DMS153 (cell line): ENCODE data around the gene UPK3A.

Experiments
- DNase-seq: peaks from one replicate; lab custom pipeline; 2025; lab: John Stamatoyannopoulos, UW

The UPK3A gene

GRCh38 chr22:45284705-45285262 lies at the start of gene UPK3A:
UPK3A (plus strand) TSS chr22:45284949; CDS start chr22:45285014, 65 bp downstream.
- DNase-seq, result peak; percentile 60

GRCh38 chr22:45235101-45235777 lies 49.5 kb upstream of the UPK3A start:
- peak; percentile 89 for DNase-seq

DNA sequence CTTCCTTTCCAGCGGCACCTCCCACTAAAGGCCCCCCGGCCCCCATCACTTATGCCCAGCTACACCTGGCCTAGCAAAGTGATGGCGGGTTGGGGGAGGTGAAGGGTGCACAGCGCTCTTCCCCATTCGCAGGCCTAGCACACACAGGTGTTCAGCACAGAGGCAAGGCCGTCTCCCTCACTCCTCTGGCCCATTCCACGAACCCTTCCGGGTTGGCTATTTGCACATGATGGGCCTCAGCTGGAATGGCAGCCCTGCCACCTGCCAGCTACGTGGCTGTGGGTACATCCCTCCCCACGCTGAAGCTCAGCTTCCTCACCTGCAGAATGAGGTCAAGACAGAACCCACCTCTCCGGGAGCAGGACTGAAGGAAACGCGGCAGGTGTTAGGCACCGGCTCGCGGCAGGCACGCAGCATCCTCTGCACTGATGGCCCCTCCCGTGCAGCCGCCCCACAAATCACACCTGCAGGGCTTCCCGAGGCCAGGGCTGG lies 48.9 kb upstream of the UPK3A start:
- peak; percentile 68 for DNase-seq

- DNase-seq, result no peak
Observed at GRCh38 chr22:45237065-45237990, 47.4 kb upstream of the UPK3A start.

DNA sequence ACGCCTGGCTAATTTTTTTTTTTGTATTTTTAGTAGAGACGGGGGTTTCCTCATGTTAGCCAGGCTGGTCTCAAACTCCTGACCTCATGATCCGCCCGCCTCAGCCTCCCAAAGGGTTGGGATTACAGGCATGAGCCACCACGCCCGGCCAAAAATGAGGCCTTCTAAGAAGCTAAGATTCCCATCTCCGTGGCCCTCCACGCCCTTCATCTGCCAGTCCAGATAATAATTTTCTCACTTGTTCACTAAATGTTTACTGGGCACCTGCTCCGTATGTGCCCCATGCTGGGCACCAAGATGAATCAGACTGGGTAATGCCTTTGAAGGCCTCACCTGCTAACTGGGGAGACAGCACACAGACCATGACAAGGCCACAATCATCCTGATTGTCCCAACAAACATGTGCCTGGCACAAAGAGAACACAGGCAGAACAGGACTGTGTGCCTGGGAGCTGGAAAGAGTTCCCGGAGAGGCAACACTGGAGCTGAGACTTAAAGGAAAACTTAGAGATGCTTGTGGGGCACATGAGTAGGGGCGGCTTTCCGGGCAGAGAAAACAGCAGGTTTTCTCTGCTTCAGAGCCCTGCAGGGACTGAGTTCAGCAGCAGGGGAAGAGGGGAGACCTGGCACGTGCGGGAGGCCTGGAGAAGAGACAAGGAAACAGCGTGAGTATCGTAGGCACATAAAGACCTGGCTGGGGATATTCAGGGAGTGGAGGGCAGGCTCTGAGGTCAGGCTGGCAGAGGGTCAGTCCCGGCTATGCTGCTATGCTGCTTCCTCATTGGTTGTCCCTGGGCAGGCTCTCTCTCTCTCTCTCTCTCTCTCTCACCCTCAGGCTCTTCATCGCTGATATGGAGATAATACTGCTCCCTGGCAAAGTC lies 46.4 kb upstream of the UPK3A start:
- DNase-seq, result no peak

DNA sequence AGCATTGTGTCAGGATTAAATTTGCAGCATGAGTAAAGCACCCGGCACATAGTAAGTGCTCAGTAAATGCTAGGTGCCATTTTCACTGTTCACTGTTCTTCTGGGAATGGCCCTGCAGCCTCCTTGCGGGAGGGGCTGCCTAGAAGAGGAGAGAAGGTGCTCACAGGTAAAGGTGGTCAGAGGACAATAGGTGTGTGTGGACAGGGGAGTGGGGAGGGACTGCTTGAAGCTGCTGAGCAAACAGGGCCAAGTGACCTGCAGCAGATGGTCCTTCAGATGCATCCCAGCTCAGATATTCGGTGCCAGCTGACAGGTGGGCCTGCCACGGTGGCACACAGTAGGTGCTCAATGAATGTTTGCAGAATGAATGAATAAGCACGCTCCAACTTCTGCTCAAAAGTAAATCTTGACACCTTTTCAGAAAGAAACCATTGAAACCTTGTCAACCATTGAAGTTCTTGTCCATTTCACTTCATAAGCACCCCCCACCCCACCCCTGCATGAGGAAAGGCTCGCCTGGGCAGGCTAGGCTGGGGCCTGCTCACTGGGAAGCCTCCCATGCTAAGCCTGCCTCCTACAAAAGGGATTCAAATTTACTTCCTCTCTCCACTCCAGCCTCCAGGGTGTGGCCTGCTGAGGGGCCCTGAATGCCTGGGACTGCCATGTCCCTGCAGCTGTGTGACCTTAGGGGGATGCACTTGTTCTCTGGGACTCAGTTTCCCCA lies 45.6 kb upstream of the UPK3A start:
- peak; percentile 21 for DNase-seq

- DNase-seq, result no peak
Observed at GRCh38 chr22:45239681-45240051, 45.1 kb upstream of the UPK3A start.

DNA sequence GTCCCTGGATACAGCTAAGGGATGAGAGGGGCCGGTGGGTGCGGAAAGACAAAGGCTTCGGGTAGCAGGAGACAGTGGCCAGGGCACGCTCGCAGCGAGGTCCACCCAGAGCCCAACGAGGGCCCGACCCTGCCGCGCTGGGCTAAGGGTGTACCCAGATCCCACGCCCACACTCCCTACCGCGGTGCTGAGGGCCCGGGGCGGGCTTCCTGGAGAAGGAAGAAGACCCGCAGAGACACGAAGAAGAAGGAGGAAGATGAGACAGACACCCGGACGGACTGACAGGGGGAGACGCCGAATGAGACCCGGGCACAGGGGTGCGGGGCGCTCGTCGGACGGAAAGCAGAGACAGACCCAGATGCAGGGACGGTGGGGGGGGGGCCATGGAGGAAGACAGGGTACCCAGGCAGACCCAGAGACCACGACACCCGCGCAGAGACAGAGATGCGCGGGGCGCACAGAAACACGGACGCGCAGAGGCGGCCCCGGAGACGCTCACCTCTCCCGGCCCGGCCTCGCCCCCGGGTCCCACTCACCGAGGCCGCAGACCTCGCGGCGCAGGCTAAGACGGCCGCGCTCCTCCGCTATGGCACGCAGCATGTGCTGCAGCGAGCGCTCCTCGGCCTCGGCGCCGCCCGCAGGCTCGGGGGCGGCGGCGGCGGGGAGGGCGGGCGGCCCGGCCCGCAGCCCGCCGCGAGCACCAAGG lies 44.5 kb upstream of the UPK3A start:
- DNase-seq, result no peak

DNA sequence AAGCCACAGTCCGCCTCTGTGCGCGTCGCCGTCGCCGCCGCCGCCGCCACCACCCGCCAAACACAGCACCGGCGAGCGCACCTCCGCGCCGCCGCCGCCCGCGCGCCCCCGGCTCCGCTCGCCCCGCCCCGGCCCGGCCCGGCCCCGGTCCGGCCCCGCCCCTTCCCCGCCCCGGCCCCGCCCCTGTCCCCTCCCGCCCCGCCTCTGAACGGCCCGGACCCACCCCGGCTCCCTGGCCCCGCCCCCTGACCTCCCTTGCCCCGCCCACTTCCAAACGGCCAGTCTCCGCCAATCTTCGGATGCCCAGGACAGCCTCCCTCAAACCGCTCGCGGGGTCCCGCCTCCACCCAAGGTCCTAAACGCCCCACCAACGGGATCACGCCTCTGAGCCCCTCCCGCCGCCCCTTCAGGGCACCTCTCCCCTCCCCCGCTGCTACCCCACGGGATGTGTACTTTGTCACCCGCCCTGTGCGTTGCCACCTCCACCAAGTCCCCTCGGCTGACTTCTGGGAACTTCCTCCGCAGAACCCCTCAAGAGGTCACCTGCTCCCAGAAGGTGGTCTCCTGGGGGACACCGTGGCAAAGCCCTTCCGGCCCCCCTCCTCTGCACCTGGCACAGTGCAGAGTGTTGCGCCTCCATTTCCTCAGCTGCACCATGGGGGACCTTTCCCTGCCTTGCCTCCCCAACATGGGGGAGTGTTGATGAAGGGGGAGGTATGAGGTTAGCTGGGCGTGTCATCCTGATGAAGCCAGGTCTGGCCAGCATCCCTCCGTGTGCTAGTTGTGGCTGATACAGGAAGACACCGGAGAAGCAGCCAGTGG lies 43.7 kb upstream of the UPK3A start, which contains the start of gene KIAA0930:
TSS of gene KIAA0930 (minus strand) at position 85 of the 822 bp plus-strand sequence. CDS start 191 bp downstream, outside the sequence.
- peak; percentile 56 for DNase-seq

DNA sequence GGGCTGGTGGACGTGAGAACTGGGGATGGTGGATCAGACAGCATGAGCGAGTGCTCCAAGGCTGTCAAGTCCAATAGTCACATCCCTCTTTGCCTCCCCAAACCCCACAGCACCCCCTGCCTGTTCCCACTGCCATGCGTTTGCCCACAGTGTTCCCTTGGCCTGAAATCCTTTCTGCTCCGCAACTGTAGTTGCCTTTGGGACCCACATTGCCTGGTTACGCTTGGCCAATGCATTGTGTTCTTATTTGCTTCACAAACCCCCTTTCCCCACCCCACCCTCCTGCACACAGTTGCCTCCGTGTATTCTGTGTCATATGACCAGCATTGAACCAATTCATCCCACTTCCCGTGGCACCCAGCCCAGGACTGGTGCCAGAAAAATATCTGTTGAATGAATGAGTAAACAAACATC lies 42.0 kb upstream of the UPK3A start:
- peak; percentile 96 for DNase-seq

- no peak for DNase-seq
Observed at GRCh38 chr22:45244916-45245315, 39.8 kb upstream of the UPK3A start.

DNA sequence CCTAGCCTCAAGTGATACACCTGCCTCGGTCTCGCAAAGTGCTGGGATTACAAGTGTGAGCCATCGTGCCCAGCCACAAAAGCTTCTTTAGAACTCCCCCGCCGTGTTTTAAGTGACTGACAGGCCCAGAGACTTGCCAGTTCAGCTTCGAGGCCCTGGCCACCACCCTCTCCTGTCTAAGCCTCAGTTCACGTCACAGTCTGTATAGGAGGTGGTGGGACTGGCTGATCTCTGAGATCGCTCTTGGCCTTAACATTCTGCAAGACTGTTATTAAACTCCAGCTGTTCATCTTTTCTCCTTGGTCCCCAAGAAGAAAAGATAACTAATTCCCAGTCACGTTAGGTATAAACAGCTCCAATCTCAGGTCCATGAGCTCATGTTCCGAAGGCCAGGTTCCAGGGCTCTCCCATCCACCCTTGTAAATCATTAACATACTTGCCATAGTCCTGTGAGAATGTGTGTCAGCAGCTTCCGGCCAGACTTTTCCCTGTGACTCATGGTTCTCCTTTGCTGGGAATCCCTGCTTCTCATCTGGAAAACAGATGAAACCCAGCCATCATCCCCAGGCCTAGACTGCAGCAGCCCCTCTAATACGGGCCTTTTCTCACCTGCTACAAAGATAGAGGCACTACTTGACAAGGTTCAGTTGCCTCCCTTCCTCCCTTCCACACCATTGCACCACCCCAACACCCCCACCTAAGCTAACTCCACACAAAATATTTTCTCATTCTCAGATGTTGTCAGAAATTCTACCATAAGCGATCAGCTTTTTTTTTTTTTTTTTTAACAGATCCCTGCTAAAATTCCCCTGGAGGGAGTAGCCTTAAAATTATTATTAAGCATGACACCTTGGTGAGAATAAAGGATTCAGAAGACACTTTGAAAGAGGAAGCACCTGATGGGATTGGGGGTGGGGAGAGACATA lies 38.4 kb upstream of the UPK3A start:
- DNase-seq, result no peak

GRCh38 chr22:45248832-45249561 lies 35.8 kb upstream of the UPK3A start:
- DNase-seq, result no peak

DNA sequence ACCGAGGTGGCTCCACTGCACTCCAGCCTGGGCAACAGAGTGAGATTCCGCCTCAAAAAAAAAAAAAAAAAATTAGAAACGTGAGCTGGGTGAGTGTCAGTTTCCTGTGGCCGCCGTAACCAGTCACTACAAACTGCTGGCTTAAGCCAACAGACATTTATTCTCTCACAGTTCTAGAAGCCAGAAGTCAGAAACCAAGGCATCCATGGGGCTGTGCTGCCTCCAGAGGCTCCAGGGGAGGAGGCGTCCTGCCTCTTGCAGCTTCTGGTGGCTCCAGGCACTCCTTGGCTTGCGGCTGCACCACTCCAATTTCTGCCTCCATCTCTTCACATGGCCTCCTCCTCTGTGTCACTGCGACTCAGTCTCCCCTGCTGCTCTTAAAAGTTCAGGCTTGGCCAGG lies 32.9 kb upstream of the UPK3A start:
- no peak for DNase-seq

DNA sequence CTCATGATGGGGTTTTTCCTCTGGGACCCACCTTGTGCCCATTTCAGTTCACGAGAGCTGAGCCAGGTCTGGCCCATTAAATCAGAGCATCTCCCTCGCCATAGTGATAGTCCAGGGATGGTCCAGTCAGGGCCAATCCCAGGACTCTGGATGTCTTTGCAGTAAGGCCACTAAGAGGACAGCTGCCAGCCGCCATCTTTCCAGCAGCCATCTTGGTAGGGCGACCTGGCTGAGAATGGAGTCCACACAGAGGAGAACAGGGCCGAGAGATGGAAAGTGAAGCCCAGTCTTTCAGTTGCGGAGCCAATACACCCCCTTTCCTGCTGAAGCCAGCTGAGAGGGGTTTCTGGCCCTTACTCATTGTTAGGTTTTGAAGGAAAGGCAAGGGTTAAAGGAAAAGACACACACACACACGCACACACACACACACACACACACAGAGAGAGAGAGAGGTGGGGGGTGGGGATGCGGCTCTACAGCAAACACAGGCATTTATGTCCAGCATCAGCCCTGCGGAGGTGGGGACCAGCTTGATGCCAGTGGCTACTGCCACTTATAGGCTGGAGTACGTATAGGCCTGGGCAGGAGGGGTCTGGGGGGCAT lies 31.6 kb upstream of the UPK3A start:
- no peak for DNase-seq

DNA sequence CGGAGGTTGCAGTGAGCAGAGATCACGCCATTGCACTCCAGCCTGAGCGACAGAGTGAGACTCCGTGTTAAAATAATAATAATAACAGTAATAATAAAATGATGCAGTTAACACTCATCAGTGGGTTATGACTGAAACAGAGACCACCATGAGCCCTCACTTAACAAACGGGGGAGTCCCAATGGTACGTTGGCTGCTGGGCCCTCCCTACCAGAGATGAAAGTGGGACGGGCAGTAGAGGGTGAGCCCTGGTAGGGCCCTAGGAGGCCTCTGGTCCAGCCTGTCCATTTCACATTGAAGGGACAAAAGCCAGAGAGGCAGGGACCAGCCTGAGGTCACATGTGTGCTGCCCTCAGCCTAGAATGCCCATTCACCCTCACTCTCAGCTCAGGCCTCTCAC lies 30.4 kb upstream of the UPK3A start:
- no peak for DNase-seq

GRCh38 chr22:45254789-45255278 lies 29.9 kb upstream of the UPK3A start:
- DNase-seq, result no peak
